Thoracic aorta (tissue), 2 donors: ENCODE data around the gene TBPL1. TPM values are rescaled to one million over a fixed set of nuclear protein-coding genes. Genes with fewer than 3 reads are reported as not detected.

ENCODE experiments used
- ATAC-seq: fragments of 150-250 bp; one replicate; pipeline ENCODE4 v1.8.0; 2017; ENCODE audit warnings: low read depth; ENCODE audit not compliant: insufficient number of reproducible peaks, low FRiP score
- DNase-seq: peaks from one replicate; pipeline ENCODE4 v3.0.0-alpha.2; 2020; ENCODE audit warnings: low spot score
- H3K27ac ChIP-seq, 2 donors: fragments of 200-600 bp; sonication (generic); 1 replicate in 1 of 2; 2 replicates in 1 of 2; pipeline ENCODE4 v1.5.1; 2016; ENCODE audit warnings: mild to moderate bottlenecking in 2 of 2, moderate library complexity in 2 of 2
- H3K27me3 ChIP-seq: fragments of 200-600 bp; sonication (generic); replicated peaks from 2 replicates; pipeline ENCODE4 v1.6.0; 2016; ENCODE audit warnings: mild to moderate bottlenecking; ENCODE audit not compliant: insufficient read depth
- H3K36me3 ChIP-seq: fragments of 200-600 bp; sonication (generic); one replicate; pipeline ENCODE4 v1.5.1; 2016
- H3K4me1 ChIP-seq, 2 donors: fragments of 200-600 bp; sonication (generic); 1 replicate in 1 of 2; 2 replicates in 1 of 2; pipeline versions ENCODE4 v1.5.1 to v1.6.0; 2016; ENCODE audit warnings: low read depth in 2 of 2, mild to moderate bottlenecking in 1 of 2; ENCODE audit not compliant: control insufficient read depth in 1 of 2
- H3K4me3 ChIP-seq: fragments of 200-600 bp; sonication (generic); 2 replicates; pipeline ENCODE4 v1.5.1; 2016; ENCODE audit warnings: mild to moderate bottlenecking
- H3K9me3 ChIP-seq: fragments of 200-600 bp; sonication (generic); 2 replicates; pipeline ENCODE4 v1.5.1; 2016
- CTCF ChIP-seq: fragments of 200-600 bp; sonication (generic); IDR thresholded peaks from one replicate; pipeline ENCODE4 v1.5.1; 2019; ENCODE audit warnings: antibody characterized with exemption
- total RNA-seq, 2 donors: library from RNA; depleted of rRNA; stranded (reverse); fragments of >200 nt; gene quantifications; one replicate each; pipeline versions ENCODE4 v1.1.0 to v1.2.3, GENCODE V29; 2016

Gene TBPL1
- total RNA-seq, 2 donors from 2014 or later = 6.1 to 8.5 TPM

- no peaks in the 10 kb centered on the region for H3K36me3 ChIP-seq
- DNase-seq = no peak
- ATAC-seq = no peak
- no peak overlapping the region for H3K27ac ChIP-seq
- no peak overlapping the region for H3K4me3 ChIP-seq
- no peak for TF ChIP-seq CTCF
- H3K9me3 ChIP-seq = no peaks in the 10 kb centered on the region
- H3K4me1 ChIP-seq = no peaks in the 10 kb centered on the region
- no peaks in the 10 kb centered on the region for H3K27me3 ChIP-seq
Observed at GRCh38 chr6:133937909-133938308, 15.1 kb upstream of the TBPL1 start.

- H3K9me3 ChIP-seq = no peaks in the 10 kb centered on the region
- H3K4me3 ChIP-seq = no peak overlapping the region
- H3K36me3 ChIP-seq = no peaks in the 10 kb centered on the region
- ATAC-seq (no peak), DNase-seq (no peak)
- no peak overlapping the region for H3K27ac ChIP-seq
- H3K4me1 ChIP-seq = no peaks in the 10 kb centered on the region
- H3K27me3 ChIP-seq = no peaks in the 10 kb centered on the region
- TF ChIP-seq CTCF = no peak
Observed at GRCh38 chr6:133938533-133938932, 14.5 kb upstream of the TBPL1 start.

- Histone ChIP-seq H3K4me3 (no peak overlapping the region), H3K9me3 (no peaks in the 10 kb centered on the region), H3K4me1 (no peaks in the 10 kb centered on the region), H3K27me3 (no peaks in the 10 kb centered on the region), H3K36me3 (no peaks in the 10 kb centered on the region), H3K27ac (no peak overlapping the region)
- no peak for TF ChIP-seq CTCF
- DNase-seq (no peak), ATAC-seq (no peak)
Observed at GRCh38 chr6:133939778-133940667, 13.0 kb upstream of the TBPL1 start.

GRCh38 chr6:133945158-133945557 is 7.9 kb upstream of the TBPL1 start:
- no peaks in the 10 kb centered on the region for H3K9me3 ChIP-seq
- ATAC-seq (no peak), DNase-seq (no peak)
- no peaks in the 10 kb centered on the region for H3K4me1 ChIP-seq
- TF ChIP-seq CTCF = no peak
- H3K36me3 ChIP-seq = no peaks in the 10 kb centered on the region
- H3K27me3 ChIP-seq = no peaks in the 10 kb centered on the region
- no peak overlapping the region for H3K27ac ChIP-seq
- no peak overlapping the region for H3K4me3 ChIP-seq

GRCh38 chr6:133947302-133947900 is 5.6 kb upstream of the TBPL1 start:
- ATAC-seq (no peak), DNase-seq (no peak)
- H3K27me3 ChIP-seq = no peaks in the 10 kb centered on the region
- no peaks in the 10 kb centered on the region for H3K36me3 ChIP-seq
- no peak overlapping the region for H3K27ac ChIP-seq
- TF ChIP-seq CTCF = no peak
- H3K4me3 ChIP-seq = no peak overlapping the region
- H3K9me3 ChIP-seq = no peaks in the 10 kb centered on the region
- H3K4me1 ChIP-seq = peaks cover 0 to 7% of the 10 kb centered on the region in 2 donors
